Sigmoid colon (tissue), 4 donors: ENCODE data around the gene TCF7.

Experiments used
- POLR2AphosphoS5 ChIP-seq, 4 donors: sonication (generic); formaldehyde crosslinking; IDR thresholded peaks; one replicate each; pipeline ENCODE4 v1.6.1; 2017; ENCODE audit warnings: antibody characterized with exemption in 4 of 4
- TF ChIP-seq, protein P1 (sequence below), 4 experiments: fragments of 450-650 bp in 3 of 4; fragments of 200-600 bp in 1 of 4; IDR thresholded peaks; one replicate each; pipeline ENCODE4 v1.5.1; 2016 to 2019; ENCODE audit warnings: antibody characterized with exemption in 4 of 4, mild to moderate bottlenecking in 3 of 4, moderate library complexity in 2 of 4

DNA sequence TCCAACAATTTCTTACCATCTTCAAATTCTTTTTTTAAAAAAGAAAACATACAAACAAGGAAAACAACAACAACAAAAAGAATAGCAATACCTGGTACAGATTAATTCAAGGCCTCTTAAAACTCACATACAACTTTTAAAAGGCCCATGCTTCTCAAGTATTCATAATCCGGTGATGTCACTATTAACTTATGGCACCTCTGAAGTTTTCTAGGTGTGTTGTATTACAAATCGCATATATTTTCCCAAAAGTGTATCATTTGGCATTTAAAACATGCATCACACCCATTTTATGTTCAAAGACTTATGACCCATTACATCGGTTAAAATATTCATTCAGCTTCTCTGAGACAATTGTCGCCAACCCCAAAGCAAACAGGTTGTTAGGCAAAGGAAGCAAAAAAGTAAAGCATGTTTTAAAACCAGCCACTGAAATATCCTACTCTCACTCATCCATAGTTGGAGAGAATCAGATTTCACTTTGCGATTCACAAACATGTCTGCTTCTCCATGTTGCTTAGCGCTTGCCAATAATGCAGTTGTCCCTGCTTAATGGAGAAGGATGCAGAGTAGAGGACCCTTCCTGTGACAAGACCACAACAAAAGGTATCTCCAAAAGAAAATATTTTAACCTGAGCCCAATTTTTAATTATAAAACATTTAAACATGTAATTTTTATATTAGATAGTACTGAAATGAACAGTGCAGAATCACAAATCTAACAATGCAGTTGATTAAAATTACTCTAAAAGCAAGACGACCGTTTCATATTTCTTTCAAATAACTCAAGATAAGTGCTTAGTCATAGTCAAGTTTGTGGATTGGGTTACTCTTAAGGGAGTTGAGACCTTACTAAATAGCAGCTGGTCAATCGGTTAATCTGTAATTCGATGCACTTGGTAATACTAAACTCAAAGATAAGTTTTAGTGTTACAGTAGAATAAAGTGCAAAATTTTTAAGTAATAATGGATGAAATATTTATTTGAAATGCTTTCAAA is 60.7 kb downstream of the TCF7 start:
- no peak for TF ChIP-seq POLR2AphosphoS5 (IDR thresholded peaks at IDR 0.05)
- TF ChIP-seq, protein P1, sequence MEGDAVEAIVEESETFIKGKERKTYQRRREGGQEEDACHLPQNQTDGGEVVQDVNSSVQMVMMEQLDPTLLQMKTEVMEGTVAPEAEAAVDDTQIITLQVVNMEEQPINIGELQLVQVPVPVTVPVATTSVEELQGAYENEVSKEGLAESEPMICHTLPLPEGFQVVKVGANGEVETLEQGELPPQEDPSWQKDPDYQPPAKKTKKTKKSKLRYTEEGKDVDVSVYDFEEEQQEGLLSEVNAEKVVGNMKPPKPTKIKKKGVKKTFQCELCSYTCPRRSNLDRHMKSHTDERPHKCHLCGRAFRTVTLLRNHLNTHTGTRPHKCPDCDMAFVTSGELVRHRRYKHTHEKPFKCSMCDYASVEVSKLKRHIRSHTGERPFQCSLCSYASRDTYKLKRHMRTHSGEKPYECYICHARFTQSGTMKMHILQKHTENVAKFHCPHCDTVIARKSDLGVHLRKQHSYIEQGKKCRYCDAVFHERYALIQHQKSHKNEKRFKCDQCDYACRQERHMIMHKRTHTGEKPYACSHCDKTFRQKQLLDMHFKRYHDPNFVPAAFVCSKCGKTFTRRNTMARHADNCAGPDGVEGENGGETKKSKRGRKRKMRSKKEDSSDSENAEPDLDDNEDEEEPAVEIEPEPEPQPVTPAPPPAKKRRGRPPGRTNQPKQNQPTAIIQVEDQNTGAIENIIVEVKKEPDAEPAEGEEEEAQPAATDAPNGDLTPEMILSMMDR (IDR thresholded peaks at IDR 0.05), result no peak
